ENCODE data around the gene CHKA.
A peak's percentile ranks its signal among the peaks of the same experiment; 100 is the strongest.

The CHKA gene

DNA sequence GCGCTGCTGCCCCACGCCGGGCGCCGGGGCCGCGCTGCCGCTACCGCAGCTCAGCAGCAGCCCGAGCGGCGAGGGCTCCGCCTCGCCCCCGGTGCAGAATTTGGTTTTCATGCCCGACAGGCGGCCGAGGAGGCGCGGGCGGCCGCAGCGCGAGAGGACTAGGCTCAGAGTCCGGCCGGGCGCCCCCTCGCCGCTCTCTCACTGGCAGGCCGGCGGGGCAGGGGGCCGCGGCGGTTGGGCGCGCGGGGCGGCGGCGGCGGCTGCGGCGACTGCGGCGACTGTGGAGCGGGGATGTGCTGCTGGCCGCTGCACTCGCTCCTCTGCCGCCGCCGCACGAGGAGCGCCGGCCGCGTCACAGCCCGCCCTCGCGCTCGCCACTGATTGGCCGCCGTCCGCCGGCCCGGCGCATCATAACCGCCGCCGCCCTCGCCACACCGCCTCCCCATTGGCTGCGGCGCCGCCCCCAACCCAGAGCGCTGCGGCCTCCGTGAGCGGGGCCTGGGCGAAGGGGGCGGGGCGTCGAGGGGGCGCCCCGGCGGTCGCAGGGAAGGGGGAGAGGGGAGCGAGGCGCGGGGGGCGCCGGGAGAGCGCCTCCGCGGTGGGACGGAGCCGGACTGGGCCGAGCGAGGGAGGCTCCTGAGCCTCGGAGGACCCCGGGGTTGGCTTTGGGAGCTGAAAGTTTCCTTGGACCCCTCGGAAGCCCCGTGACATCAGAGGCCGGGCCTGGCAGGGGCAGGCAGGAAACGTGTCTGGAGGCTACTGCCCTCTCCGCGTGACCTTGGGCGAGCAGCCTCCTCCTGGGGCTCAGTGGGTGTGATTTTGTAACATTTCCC is at the start of gene CHKA:
CHKA (minus strand) TSS at position 322 of the 833 bp plus-strand sequence; CDS start at position 111, 211 bp downstream.
- peak; percentile 77 for DNase-seq

GRCh38 chr11:68169442-68169841 is 48.3 kb upstream of the CHKA start:
- no peak for DNase-seq

DNA sequence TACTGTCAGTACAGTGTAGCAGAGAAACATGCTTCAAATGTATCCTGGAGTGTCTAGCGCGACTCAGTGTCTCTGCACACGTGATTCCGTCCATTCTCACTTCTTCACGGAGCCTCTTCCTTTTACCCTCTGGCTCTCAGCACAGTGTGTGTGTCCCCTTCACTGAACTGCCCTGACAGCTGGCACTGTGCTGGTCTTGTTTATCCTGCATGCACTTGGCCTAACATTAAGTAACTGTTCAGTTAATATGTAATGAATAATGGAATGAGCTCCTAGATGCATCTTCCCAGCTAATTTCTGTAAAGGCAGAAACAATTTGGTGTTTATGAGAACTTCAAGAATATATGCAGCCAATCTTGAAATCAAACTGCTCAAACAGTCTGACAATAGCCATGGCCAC is 47.5 kb upstream of the CHKA start:
- no peak for DNase-seq

- DNase-seq = no peak
These were observed 46.3 kb upstream of the CHKA start for GRCh38 chr11:68167474-68167873.

GRCh38 chr11:68166969-68167368 is 45.8 kb upstream of the CHKA start:
- DNase-seq = no peak

DNA sequence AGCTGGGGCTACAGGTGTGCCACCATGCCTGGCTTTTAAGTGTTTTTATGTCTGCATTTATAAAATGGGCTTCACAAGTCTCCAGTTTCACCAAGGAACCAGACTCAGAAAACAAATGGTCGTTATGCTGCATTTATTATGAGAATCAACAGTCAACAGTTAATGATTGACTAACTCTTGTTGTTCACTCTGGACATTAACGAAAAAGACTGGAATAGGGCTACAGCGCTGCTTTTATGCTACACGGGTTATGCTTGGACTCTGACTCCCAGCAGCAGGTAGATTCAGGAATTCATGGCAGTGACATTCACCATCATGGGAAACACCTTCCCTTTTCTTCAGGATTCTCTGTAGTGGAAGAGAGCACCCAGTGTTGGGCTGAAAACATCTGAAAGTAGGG is 44.4 kb upstream of the CHKA start:
- DNase-seq = no peak

GRCh38 chr11:68164437-68164836 is 43.2 kb upstream of the CHKA start:
- no peak for DNase-seq

- no peak for DNase-seq
These were observed 42.5 kb upstream of the CHKA start for GRCh38 chr11:68163691-68164090.

DNA sequence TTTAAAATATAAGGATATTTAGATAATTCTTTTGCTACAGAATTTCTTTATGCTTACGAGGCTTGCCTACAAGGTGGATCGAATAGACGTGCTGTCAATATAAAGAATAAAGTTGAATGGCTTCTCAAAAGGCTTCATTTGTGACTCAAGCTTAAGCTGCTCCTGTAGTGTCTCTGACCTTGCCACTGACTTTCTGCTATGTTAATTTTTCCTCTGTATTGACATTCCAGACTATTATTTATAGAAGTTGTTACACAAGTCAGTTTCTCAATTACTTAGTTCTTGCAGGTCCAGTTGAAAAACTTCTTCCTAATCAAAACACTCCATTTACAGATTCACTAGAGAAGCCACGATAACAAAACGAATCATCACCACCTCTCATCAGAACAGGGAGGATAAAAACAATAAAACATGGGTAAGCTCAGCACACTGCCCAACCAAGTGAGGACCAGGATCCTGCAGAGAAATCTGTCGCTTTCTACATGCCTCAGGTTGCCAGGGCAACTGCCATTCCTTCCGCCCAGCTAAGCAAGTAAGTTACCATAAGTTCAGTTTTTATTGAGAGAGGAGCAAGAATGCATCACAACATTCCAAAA is 39.0 kb upstream of the CHKA start:
- no peak for DNase-seq

DNA sequence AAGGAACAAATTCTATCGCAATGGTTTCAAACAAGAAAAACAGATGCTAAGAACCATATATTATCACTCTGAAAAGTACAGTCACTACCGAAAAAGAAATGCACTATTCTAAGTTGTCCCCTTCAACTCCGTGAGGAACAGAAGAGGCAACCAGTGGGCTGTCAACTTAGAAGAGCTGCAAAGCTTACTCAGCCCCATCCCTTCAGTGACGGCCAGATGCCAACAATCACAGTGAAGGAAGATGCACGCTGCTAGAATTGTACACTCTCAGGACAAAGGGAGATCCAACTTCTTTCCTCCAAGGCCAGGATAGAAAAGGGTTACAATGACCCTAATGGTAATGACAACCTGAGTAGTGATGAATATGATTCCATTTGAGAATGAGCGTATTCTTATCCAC is 38.5 kb upstream of the CHKA start:
- no peak for DNase-seq

GRCh38 chr11:68159161-68159560 is 38.0 kb upstream of the CHKA start:
- no peak for DNase-seq

DNA sequence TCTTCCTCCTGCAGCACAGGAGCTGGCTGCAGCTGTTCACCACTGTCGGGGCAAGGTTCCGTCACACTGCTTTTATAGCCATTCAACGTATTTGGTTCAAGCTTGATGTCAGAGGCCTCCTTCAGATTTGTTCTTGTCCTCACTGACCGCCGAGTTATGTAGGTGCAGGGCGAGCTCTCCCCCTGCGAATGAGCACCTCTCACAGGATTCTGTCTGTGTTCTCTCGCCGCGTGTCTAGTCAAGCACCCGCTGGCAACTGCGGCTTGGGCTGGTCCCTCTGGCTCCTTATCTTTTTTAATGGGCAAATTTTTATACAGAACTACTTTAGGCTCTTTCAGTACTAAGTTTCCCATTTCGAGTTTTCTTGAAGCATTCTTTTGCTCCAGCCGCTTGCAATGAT is 37.4 kb upstream of the CHKA start:
- no peak for DNase-seq

DNA sequence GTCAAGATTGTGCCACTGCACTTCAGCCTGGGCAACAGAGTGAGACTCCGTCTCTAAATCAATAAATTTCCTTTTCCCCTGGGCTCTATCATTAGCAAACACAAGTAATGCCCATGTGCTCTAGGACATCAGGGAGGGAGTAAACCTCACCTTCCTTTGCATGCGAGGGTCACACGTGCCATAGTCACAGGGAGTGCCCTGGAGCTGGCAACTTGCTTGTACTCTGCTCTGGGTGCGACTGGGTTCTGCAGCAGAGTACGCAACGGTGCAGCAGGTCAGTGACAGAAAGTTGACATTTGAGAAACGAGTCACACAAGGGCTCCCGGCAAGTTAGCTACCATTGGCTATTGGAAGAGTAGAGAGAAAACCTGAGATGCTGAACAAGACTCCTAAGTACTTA is 32.6 kb upstream of the CHKA start:
- no peak for DNase-seq

DNA sequence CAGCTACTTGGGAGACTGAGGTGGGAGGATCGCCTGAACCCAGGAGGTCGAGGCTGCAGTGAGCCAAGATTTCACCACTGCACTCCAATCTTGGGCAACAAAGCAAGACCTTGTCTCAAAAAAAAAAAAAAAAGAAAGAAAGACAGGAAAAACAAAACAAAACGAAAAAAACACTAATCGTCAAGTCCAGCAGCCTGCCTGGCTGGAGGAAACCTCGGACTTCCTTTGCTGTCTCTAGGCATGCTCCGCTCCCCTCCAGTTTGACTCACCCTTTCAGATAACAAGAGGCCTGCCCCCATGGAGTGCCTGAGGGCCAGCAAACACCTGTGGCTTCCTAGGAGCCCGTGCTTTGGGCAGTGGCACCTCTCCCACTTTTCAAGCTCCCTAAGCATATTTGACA is 28.8 kb upstream of the CHKA start:
- DNase-seq = no peak

GRCh38 chr11:68149417-68149816 is 28.2 kb upstream of the CHKA start:
- DNase-seq = peak; percentile 11

DNA sequence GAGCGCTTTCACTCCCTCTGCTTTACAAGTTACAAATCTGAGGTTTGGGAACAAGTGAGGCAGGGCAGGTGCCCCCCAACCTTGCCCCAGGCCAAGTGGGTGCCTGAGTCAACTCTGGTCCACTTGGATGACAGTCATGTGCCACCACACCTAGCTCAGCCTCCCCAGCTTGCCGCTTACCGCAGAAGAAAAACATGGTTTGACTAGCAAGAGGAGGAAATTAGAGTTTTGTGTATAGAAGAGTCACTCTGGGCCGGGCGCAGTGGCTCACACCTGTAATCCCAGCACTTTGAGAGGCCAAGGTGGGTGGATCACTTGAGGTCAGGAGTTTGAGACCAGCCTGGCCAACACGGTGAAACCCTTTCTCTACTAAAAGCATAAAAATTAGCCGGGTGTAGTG is 27.7 kb upstream of the CHKA start:
- no peak for DNase-seq

GRCh38 chr11:68148071-68148805 is 27.1 kb upstream of the CHKA start:
- no peak for DNase-seq

GRCh38 chr11:68146704-68147474 is 25.7 kb upstream of the CHKA start:
- DNase-seq = peak; percentile 22

- DNase-seq = no peak
These were observed 24.9 kb upstream of the CHKA start for GRCh38 chr11:68146010-68146540.

GRCh38 chr11:68145120-68145866 is 24.1 kb upstream of the CHKA start:
- no peak for DNase-seq

DNA sequence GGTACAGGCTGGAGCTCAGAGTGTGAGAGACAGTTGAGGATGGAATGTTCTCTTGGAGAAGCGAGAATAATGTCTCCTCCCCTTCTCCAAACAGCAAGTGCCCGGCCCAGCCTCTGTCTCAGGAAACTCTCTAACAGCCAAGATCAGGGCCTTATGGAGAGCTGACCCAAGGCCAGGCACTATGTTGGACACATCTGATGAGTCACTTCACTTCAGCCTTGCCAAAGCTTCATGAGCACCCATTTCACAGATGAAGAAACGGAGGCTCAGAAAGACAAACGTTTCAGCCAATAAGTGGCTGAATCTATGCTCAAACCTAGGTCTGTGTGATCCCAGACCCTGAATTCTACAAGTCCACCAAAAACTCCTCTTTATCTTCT is 22.1 kb upstream of the CHKA start:
- no peak for DNase-seq

All from NCI-H2107 (cell line).